HepG2 (cell line): ENCODE data around the gene NATD1.

Experiments
- TF ChIP-seq, protein P1 (sequence below): sonication (generic); formaldehyde crosslinking; IDR thresholded peaks from 2 replicates; pipeline ENCODE4 v1.8.1; 2023; ENCODE audit warnings: missing genetic modification reagents, inconsistent platforms, borderline replicate concordance
- TF ChIP-seq, protein P2 (sequence below): sonication (generic); formaldehyde crosslinking; IDR thresholded peaks from 2 replicates; pipeline ENCODE4 v1.4.0; 2020; ENCODE audit warnings: missing genetic modification reagents
- TF ChIP-seq, protein P3 (sequence below): IDR thresholded peaks from 2 replicates; pipeline ENCODE4 v1.6.1; 2012; ENCODE audit warnings: inconsistent platforms

DNA sequence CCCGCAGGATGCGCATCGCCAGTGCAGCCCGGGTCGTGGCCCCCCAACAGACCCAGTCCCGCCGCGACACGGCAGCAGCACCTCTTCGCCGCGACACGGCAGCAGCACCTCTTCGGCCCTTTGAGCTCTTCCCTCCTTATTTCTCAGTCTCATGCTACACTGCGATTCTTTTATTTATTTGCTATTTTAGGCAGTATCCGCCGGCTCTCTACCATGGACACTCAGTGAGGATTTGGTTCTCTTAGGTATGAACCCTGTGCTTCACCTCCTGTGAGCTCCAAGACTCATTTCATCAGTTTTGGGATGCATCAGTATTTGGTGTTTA lies 23.0 kb upstream of the NATD1 start:
- TF ChIP-seq, protein P1, sequence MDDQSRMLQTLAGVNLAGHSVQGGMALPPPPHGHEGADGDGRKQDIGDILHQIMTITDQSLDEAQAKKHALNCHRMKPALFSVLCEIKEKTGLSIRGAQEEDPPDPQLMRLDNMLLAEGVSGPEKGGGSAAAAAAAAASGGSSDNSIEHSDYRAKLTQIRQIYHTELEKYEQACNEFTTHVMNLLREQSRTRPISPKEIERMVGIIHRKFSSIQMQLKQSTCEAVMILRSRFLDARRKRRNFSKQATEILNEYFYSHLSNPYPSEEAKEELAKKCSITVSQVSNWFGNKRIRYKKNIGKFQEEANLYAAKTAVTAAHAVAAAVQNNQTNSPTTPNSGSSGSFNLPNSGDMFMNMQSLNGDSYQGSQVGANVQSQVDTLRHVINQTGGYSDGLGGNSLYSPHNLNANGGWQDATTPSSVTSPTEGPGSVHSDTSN (CRISPR knock-in tag): no peak
- TF ChIP-seq, protein P2, sequence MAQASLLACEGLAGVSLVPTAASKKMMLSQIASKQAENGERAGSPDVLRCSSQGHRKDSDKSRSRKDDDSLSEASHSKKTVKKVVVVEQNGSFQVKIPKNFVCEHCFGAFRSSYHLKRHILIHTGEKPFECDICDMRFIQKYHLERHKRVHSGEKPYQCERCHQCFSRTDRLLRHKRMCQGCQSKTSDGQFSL: no peak
- TF ChIP-seq, protein P3, sequence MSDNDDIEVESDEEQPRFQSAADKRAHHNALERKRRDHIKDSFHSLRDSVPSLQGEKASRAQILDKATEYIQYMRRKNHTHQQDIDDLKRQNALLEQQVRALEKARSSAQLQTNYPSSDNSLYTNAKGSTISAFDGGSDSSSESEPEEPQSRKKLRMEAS: no peak
